H1 (cell line): ENCODE results near the gene DDX18. TPM values are rescaled to one million over a fixed set of nuclear protein-coding genes. Genes with fewer than 3 reads are reported as not detected.

Source experiments
- CBX8 ChIP-seq: fragments of 300-800, 300-1000 bp; sonication (generic); IDR thresholded peaks from 2 replicates; pipeline ENCODE4 v1.7.1; 2016; ENCODE audit warnings: low read depth, low read length, borderline replicate concordance
- GTF2F1 ChIP-seq: IDR thresholded peaks from 2 replicates; pipeline ENCODE4 v1.6.1; 2012; ENCODE audit warnings: low read depth, low read length, improper control_type of control experiment, borderline replicate concordance
- JUND ChIP-seq: IDR thresholded peaks from 2 replicates; pipeline ENCODE4 v1.6.1; 2011; ENCODE audit warnings: mild to moderate bottlenecking, improper control_type of control experiment, low read length
- PHF8 ChIP-seq: fragments of 200-600 bp; sonication (generic); conservative IDR thresholded peaks from 2 replicates; pipeline ENCODE4 v1.7.1; 2012; ENCODE audit warnings: low read depth, mild to moderate bottlenecking, inconsistent platforms, low read length, moderate library complexity
- polyA plus RNA-seq, 7 experiments: library from polyadenylated mRNA; depleted of rRNA in 3 of 7; stranded (reverse) in 5 of 7; unstranded in 2 of 7; fragments of >200 nt in 5 of 7; fragments of 200-250 nt in 2 of 7; gene quantifications; 1 replicate in 5 of 7; 2 replicates in 1 of 7; 4 replicates in 1 of 7; pipeline versions ENCODE4 v1.2.1 to v1.2.3, GENCODE V29; 2011 to 2013; ENCODE audit warnings: missing spikeins in 2 of 7, mixed read lengths in 2 of 7
- total RNA-seq: library from RNA; stranded (reverse); fragmentation: NEBNext Ultra II Directional; extraction: Animal tissue kit (Norgen Biotek cat#: 25700); gene quantifications from 2 replicates; pipeline ENCODE4 v1.2.1, GENCODE V29; 2021
- TF ChIP-seq, protein P1 (sequence below): fragments of 300-600 bp; sonication (generic); IDR thresholded peaks from 2 replicates; pipeline ENCODE4 v1.7.1; 2012; ENCODE audit warnings: low read length, moderate library complexity, mild to moderate bottlenecking, inconsistent platforms; ENCODE audit not compliant: insufficient replicate concordance
- TF ChIP-seq, protein P2 (sequence below): IDR thresholded peaks from 2 replicates; pipeline ENCODE4 v1.6.1; 2011; ENCODE audit warnings: low read depth, mild to moderate bottlenecking, low read length; ENCODE audit not compliant: insufficient read depth
- TF ChIP-seq, protein P3 (sequence below): IDR thresholded peaks from 2 replicates; pipeline ENCODE4 v1.6.1; 2012; ENCODE audit warnings: low read length, inconsistent platforms

The DDX18 gene
- total and polyA plus RNA-seq, 2 of the 8 experiments (the other 6 are each of a cell fraction or from before 2014, with no cell fraction given) = 31.3 to 119 TPM

DNA sequence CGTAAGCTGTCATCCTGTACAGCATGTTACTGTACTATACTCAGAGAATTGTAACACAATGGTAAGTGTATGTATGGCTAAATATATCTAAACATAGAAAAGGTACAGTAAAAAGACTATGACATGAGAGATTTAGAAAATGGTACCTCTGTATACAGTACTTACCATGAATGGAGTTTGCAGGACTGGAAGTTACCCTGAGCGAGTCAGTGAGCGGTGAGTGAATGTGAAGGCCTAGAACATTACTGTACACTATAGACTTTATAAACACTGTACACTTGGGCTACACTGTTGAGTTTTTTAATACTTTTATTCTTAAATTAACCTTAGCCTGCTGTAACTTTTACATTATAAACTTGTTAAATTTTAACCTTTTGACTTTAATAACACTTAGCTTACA is 1.5 kb downstream of the DDX18 start (continued):
- TF ChIP-seq, protein P1, sequence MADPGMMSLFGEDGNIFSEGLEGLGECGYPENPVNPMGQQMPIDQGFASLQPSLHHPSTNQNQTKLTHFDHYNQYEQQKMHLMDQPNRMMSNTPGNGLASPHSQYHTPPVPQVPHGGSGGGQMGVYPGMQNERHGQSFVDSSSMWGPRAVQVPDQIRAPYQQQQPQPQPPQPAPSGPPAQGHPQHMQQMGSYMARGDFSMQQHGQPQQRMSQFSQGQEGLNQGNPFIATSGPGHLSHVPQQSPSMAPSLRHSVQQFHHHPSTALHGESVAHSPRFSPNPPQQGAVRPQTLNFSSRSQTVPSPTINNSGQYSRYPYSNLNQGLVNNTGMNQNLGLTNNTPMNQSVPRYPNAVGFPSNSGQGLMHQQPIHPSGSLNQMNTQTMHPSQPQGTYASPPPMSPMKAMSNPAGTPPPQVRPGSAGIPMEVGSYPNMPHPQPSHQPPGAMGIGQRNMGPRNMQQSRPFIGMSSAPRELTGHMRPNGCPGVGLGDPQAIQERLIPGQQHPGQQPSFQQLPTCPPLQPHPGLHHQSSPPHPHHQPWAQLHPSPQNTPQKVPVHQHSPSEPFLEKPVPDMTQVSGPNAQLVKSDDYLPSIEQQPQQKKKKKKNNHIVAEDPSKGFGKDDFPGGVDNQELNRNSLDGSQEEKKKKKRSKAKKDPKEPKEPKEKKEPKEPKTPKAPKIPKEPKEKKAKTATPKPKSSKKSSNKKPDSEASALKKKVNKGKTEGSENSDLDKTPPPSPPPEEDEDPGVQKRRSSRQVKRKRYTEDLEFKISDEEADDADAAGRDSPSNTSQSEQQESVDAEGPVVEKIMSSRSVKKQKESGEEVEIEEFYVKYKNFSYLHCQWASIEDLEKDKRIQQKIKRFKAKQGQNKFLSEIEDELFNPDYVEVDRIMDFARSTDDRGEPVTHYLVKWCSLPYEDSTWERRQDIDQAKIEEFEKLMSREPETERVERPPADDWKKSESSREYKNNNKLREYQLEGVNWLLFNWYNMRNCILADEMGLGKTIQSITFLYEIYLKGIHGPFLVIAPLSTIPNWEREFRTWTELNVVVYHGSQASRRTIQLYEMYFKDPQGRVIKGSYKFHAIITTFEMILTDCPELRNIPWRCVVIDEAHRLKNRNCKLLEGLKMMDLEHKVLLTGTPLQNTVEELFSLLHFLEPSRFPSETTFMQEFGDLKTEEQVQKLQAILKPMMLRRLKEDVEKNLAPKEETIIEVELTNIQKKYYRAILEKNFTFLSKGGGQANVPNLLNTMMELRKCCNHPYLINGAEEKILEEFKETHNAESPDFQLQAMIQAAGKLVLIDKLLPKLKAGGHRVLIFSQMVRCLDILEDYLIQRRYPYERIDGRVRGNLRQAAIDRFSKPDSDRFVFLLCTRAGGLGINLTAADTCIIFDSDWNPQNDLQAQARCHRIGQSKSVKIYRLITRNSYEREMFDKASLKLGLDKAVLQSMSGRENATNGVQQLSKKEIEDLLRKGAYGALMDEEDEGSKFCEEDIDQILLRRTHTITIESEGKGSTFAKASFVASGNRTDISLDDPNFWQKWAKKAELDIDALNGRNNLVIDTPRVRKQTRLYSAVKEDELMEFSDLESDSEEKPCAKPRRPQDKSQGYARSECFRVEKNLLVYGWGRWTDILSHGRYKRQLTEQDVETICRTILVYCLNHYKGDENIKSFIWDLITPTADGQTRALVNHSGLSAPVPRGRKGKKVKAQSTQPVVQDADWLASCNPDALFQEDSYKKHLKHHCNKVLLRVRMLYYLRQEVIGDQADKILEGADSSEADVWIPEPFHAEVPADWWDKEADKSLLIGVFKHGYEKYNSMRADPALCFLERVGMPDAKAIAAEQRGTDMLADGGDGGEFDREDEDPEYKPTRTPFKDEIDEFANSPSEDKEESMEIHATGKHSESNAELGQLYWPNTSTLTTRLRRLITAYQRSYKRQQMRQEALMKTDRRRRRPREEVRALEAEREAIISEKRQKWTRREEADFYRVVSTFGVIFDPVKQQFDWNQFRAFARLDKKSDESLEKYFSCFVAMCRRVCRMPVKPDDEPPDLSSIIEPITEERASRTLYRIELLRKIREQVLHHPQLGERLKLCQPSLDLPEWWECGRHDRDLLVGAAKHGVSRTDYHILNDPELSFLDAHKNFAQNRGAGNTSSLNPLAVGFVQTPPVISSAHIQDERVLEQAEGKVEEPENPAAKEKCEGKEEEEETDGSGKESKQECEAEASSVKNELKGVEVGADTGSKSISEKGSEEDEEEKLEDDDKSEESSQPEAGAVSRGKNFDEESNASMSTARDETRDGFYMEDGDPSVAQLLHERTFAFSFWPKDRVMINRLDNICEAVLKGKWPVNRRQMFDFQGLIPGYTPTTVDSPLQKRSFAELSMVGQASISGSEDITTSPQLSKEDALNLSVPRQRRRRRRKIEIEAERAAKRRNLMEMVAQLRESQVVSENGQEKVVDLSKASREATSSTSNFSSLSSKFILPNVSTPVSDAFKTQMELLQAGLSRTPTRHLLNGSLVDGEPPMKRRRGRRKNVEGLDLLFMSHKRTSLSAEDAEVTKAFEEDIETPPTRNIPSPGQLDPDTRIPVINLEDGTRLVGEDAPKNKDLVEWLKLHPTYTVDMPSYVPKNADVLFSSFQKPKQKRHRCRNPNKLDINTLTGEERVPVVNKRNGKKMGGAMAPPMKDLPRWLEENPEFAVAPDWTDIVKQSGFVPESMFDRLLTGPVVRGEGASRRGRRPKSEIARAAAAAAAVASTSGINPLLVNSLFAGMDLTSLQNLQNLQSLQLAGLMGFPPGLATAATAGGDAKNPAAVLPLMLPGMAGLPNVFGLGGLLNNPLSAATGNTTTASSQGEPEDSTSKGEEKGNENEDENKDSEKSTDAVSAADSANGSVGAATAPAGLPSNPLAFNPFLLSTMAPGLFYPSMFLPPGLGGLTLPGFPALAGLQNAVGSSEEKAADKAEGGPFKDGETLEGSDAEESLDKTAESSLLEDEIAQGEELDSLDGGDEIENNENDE = no peak
- TF ChIP-seq, protein P2, sequence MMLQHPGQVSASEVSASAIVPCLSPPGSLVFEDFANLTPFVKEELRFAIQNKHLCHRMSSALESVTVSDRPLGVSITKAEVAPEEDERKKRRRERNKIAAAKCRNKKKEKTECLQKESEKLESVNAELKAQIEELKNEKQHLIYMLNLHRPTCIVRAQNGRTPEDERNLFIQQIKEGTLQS = no peak
- TF ChIP-seq PHF8 (no peak), JUND (no peak), CBX8 (no peak), GTF2F1 (no peak)
- TF ChIP-seq, protein P3, sequence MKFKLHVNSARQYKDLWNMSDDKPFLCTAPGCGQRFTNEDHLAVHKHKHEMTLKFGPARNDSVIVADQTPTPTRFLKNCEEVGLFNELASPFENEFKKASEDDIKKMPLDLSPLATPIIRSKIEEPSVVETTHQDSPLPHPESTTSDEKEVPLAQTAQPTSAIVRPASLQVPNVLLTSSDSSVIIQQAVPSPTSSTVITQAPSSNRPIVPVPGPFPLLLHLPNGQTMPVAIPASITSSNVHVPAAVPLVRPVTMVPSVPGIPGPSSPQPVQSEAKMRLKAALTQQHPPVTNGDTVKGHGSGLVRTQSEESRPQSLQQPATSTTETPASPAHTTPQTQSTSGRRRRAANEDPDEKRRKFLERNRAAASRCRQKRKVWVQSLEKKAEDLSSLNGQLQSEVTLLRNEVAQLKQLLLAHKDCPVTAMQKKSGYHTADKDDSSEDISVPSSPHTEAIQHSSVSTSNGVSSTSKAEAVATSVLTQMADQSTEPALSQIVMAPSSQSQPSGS = no peak
